ENCODE measurements around the gene FGF13.

FGF13 gene

GRCh38 chrX:138711399-138712347, at the start of gene FGF13:
Gene FGF13, minus strand, starts transcription at chrX:138711717. Its CDS starts 714 bp downstream, at chrX:138711003.
- peak in 1 of 2 experiments; percentile 34 for DNase-seq

- no peak for DNase-seq
These were observed 47.9 kb upstream of the FGF13 start for GRCh38 chrX:138759217-138759943.

GRCh38 chrX:138756234-138756633, 44.7 kb upstream of the FGF13 start:
- no peak for DNase-seq

- DNase-seq, result no peak
These were observed 43.3 kb upstream of the FGF13 start for GRCh38 chrX:138754861-138755260.

GRCh38 chrX:138748480-138748879, 37.0 kb upstream of the FGF13 start:
- peak; percentile 2 to 15 for DNase-seq

- peak in 1 of 2 experiments; percentile 36 for DNase-seq
These were observed 33.7 kb upstream of the FGF13 start for GRCh38 chrX:138745196-138745595.

GRCh38 chrX:138742217-138742616, 30.7 kb upstream of the FGF13 start:
- DNase-seq, result no peak

- no peak for DNase-seq
These were observed 28.8 kb upstream of the FGF13 start for GRCh38 chrX:138740341-138740740.

DNA sequence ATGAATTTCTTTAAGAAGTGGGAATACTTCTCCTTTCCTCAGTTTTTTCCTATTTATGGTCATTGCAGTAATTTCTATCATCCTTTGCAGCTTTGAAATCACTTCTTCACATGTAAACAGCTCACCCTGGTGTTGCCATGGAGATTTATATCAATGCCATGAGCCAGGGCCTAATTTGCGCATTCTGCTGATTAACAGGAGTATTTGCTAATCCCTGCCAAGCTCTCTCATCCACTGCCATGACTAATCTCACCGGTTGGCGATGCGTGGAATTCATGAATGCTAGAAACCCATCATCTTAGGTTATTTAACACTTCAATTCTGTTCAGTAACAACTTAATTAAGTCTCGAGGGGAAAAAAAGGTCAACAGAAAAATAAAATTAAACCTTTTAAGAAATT, 11.8 kb upstream of the FGF13 start:
- no peak for DNase-seq

DNA sequence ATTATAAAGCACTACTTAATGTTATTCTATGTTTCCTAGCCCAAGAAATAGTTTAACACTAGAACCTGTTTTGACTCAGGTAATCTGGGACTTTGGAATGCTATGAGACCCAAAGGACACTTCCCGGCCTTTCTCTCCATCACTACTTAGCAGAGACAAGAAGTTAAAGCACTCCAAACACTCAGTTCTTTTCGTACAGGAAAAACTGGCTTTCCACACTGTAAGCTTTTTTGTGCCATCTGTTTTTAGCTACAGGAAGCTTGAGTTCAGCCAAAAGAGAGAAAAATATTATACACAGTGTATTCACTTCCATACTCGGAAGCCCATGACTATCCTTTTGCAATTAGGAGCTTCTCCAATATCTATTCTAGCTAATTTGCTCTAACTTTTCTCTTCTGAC, 7.9 kb upstream of the FGF13 start:
- no peak for DNase-seq

- DNase-seq, result no peak
These were observed 7.4 kb upstream of the FGF13 start for GRCh38 chrX:138718941-138719340.

DNA sequence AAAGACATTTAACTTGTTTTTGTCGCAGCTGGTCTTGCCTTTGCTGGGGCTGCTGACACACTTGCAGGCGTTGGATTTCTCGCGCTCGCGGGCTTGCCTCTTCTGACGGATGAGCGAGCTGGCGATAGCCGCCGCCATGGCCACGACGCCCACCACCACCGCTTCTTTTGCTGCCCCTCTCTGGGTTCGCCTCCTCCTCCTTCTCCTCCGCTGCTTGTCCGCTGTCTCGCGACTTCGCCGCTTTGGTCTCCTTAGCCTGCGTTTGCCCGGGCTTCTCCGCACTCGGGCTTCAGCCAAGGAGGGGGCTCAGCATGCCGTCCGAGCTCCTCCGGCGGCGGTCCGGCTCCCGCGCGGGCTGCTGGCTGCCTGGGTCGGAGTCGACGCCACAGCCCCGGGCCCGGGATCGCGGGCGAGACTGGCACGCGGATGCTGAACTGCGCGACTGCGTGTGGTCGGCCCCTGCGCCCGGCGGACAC, 613 bp downstream of the FGF13 start:
- peak in 1 of 2 experiments; percentile 6 for DNase-seq

- DNase-seq, result no peak
These were observed 1.4 kb downstream of the FGF13 start for GRCh38 chrX:138709886-138710791.

- no peak for DNase-seq
These were observed 3.2 kb downstream of the FGF13 start for GRCh38 chrX:138708268-138708667.

GRCh38 chrX:138704596-138704995, 6.9 kb downstream of the FGF13 start:
- DNase-seq, result no peak

DNA sequence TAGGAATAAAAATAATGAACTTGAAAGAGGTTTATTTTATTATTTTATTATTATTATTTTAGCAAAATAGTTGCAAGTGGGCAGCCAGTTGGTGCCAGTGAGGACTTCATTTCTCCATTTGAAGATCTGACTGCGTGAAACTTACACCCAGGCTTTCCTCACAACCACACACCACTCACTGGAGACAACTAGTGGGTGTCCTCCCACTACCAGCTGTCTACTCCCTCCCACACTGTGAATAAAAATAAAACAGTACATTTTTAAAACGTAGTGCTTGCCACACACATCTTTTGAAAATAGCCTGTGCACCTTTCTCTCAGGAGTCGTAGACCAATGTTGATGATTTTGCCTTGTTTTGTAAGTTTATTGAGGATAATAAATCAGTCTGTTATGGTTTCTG, 7.4 kb downstream of the FGF13 start:
- no peak for DNase-seq

- no peak for DNase-seq
These were observed 18.9 kb downstream of the FGF13 start for GRCh38 chrX:138692591-138692990.

DNA sequence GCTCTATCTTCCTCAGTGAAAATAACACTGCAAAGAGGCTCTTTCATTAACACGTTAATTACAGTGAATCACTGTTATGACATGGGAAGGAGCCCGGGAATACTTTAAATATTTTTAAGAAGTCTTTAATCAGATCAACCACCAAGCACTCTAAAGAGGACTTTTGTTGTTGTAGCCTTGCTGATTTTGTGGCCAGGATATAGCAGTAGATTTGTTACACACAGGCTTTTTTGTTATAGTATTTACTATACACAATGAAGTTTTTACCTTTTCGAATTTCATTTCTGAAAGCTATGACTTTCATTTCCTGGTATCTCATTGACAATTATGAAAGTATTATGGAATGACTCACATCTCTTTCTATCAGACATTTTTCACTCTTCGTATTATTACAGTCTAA, 20.3 kb downstream of the FGF13 start:
- DNase-seq, result no peak

- no peak for DNase-seq
These were observed 20.9 kb downstream of the FGF13 start for GRCh38 chrX:138690591-138690990.

GRCh38 chrX:138683600-138683999, 27.9 kb downstream of the FGF13 start:
- DNase-seq, result no peak

- no peak for DNase-seq
These were observed 41.8 kb downstream of the FGF13 start for GRCh38 chrX:138669693-138670092.

GRCh38 chrX:138664466-138664865, 47.1 kb downstream of the FGF13 start:
- DNase-seq, result no peak

GRCh38 chrX:138664016-138664415, 47.5 kb downstream of the FGF13 start:
- DNase-seq, result no peak
